Duodenal mucosa (tissue), 2 donors: Measurements from ENCODE around the gene SLC5A5.

Experiments used
- H3K27ac ChIP-seq: one replicate; pipeline ENCODE4 v1.7.0; 2013; ENCODE audit warnings: low read depth, low read length
- H3K27me3 ChIP-seq, 2 donors: one replicate each; pipeline ENCODE4 v1.7.0; 2013; ENCODE audit warnings: low read length in 2 of 2, control low read depth in 1 of 2; ENCODE audit not compliant: insufficient read depth in 2 of 2, control insufficient read depth in 1 of 2
- H3K36me3 ChIP-seq, 2 donors: one replicate each; pipeline ENCODE4 v1.7.0; 2013; ENCODE audit warnings: low read length in 2 of 2, control low read depth in 1 of 2; ENCODE audit not compliant: insufficient read depth in 2 of 2, control insufficient read depth in 1 of 2
- H3K4me1 ChIP-seq, 2 donors: one replicate each; pipeline ENCODE4 v1.7.0; 2013; ENCODE audit warnings: low read length in 2 of 2, control low read depth in 1 of 2; ENCODE audit not compliant: insufficient read depth in 2 of 2, control insufficient read depth in 1 of 2
- H3K4me3 ChIP-seq, 2 donors: one replicate each; pipeline ENCODE4 v1.7.0; 2013; ENCODE audit warnings: low read length in 2 of 2, low read depth in 1 of 2
- H3K9ac ChIP-seq, 2 donors: one replicate each; pipeline ENCODE4 v1.7.0; 2013; ENCODE audit warnings: low read length in 2 of 2, low read depth in 1 of 2
- H3K9me3 ChIP-seq, 2 donors: one replicate each; pipeline ENCODE4 v1.7.0; 2013; ENCODE audit warnings: low read length in 2 of 2, control low read depth in 1 of 2; ENCODE audit not compliant: control insufficient read depth in 1 of 2

SLC5A5 gene

DNA sequence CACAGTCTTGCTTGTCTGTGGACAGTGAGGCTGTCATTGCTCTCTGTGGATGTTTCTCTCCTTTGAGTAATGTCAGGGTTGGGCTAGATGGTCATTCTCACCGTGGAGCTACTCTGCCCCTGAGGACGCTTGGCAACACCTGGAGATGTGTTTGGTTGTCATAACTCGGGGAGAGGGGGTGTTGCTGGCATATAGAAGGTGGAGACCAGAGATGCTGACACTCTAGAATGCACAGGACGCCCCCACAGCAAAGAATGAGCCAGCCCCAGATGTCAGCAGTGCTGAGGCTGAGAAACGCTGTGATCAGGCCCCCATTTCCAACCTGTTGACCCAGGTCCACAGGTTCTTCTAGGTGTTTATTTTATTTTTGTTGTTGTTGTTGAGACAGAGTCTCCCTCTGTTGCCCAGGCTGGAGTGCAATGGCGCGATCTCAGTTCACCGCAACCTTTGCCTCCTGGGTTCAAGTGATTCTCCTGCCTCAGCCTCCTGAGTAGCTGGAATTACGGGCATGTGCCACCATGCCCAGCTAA is 65.7 kb downstream of the SLC5A5 start:
- Histone ChIP-seq H3K9me3 (no peaks in the 10 kb centered on the region), H3K27me3 (no peaks in the 10 kb centered on the region), H3K9ac (no peak overlapping the region), H3K36me3 (peaks cover 0 to 8% of the 10 kb centered on the region in 2 donors), H3K4me3 (no peak overlapping the region), H3K4me1 (peaks cover 7 to 11% of the 10 kb centered on the region in 2 donors), H3K27ac (no peak overlapping the region)

DNA sequence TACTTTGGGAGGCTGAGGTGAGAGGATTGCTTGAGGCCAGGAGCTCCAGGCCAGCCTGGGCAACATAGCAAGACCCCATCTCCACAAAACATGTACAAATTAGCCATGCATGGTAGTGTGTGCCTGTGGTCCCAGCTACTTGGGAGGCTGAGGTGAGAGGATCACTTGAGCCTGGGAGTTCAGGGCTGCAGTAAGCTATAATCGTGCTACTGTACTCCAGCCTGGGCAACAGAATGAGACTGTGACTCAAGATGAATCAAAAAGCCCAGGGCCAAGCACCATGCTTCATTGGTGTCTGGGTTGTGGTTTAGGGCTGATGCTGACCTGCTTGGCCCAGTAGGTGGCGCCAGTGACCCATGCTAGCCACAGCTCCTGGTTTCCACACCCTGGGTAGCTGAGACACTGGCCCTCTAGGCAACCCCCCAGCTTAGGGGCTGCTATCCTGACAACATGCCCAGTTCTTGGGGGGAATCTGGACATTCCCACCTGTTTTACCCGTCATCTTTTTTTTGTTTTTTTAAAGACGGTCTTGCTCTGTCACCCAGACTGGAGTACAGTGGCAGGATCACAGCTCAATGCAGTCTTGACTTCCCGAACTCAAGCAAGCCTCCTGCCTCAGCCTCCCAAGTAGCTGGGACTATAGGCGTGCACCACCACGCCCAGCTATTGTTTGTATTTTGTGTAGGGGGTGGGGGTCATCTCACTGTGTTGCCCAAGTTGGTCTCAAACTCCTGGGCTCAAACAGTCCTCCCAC is 66.5 kb downstream of the SLC5A5 start:
- H3K9me3 ChIP-seq: no peaks in the 10 kb centered on the region
- no peak overlapping the region for H3K27ac ChIP-seq
- peaks cover 0 to 8% of the 10 kb centered on the region in 2 donors for H3K36me3 ChIP-seq
- H3K4me1 ChIP-seq: peaks cover 7% of the 10 kb centered on the region in 2 donors
- H3K9ac ChIP-seq: no peak overlapping the region
- no peaks in the 10 kb centered on the region for H3K27me3 ChIP-seq
- no peak overlapping the region for H3K4me3 ChIP-seq

DNA sequence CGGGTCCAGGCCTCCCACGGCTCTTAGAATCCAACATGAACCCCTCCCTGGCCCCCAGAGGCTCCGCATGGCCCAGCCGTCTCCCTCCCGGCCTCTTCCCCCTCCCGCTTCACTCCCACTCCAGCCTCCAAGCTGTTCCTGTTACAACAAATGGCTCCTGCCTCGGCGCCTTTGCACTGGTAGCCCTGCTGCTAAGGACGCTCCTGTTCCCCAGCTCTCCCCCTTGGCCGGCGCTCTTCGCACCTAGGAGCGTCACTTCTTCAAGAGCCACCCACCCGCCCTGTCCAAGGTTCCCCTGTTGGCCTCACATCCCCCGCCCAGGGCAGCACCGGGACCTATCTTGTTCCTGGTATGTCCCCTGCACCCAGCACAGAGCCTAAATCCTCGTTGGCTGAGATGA is 70.4 kb downstream of the SLC5A5 start:
- Histone ChIP-seq H3K9me3 (no peaks in the 10 kb centered on the region), H3K4me1 (peaks cover 2% of the 10 kb centered on the region in 2 donors), H3K4me3 (no peak overlapping the region), H3K9ac (no peak overlapping the region), H3K27me3 (no peaks in the 10 kb centered on the region), H3K36me3 (peaks cover 0 to 2% of the 10 kb centered on the region in 2 donors), H3K27ac (no peak overlapping the region)

DNA sequence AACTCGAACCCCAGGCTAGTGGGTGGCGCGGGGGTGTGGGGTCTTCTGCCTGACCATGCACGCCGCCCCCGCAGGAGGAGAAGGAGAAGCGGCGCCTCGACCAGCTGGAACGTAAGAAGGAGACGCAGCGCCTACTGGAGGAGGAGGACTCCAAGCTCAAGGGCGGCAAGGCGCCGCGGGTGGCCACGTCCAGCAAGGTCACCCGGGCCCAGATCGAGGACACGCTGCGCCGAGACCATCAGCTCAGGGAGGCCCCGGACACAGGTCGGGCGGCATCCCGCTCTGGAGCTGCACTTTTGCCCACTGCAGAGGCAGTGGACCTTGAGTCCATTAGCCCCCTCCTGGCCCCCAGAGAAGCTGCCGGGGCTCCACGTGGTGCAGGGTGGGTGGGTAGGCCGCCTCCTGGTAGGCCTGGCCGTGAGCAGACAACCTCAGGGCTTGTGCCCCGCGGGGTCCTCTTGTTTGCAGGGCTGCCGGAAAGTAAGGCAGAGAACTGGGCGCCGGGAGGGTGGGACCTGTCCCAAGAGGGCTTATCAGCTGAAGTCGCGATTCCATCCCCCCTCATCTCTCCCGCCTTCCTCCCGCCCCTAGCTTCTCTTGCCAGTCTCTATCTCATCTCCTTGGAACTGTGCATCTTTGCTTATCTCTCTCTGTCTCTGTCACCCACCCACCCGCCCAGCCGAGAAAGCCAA is 71.0 kb downstream of the SLC5A5 start:
- no peaks in the 10 kb centered on the region for H3K36me3 ChIP-seq
- peaks cover 5% of the 10 kb centered on the region in 2 donors for H3K4me1 ChIP-seq
- no peak overlapping the region for H3K27ac ChIP-seq
- no peaks in the 10 kb centered on the region for H3K9me3 ChIP-seq
- H3K9ac ChIP-seq: no peak overlapping the region
- no peak overlapping the region for H3K4me3 ChIP-seq
- H3K27me3 ChIP-seq: no peaks in the 10 kb centered on the region

DNA sequence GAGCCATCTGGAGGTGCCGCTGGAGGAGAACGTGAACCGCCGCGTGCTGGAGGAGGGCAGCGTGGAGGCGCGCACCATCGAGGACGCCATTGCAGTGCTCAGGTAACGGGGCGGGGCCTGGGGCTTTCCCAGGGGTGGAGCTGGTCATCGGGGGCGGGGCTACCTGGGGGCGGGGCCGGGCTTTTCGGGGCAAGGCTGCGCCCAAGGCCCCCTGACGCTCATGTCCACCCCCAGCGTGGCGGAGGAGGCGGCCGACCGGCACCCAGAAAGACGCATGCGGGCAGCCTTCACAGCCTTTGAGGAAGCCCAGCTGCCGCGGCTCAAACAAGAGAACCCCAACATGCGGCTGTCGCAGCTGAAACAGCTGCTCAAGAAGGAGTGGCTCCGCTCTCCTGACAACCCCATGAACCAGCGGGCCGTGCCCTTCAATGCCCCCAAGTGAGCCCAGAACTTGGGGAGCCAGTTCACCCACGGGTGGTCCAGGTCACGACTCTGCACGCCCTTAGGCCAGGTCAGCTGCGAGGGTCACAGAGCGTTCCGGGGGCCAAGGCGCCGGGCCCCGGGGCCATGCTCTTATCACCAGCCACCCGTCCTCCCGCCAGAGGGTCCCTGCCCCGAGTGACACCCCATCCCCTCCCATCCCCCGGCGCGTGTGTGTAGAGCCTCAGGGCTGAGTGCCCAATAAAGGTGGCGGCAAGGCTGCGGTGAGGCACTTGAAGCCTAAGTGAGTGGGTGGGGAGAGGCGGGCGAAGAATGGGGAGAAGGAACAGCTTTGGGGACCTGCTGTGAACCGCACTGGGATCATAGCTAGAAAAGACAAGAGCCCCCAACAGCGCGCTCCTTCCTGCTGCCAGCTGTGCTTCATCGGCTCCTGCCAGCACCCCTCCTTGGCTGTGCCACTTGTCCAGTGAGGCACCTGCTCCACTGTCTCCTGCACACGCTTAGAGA is 71.8 kb downstream of the SLC5A5 start:
- no peak overlapping the region for H3K9ac ChIP-seq
- H3K36me3 ChIP-seq: no peaks in the 10 kb centered on the region
- peaks cover 0 to under 1% of the 10 kb centered on the region in 2 donors for H3K27me3 ChIP-seq
- H3K4me3 ChIP-seq: no peak overlapping the region
- no peak overlapping the region for H3K27ac ChIP-seq
- H3K9me3 ChIP-seq: no peaks in the 10 kb centered on the region
- peaks cover 5% of the 10 kb centered on the region in 2 donors for H3K4me1 ChIP-seq

DNA sequence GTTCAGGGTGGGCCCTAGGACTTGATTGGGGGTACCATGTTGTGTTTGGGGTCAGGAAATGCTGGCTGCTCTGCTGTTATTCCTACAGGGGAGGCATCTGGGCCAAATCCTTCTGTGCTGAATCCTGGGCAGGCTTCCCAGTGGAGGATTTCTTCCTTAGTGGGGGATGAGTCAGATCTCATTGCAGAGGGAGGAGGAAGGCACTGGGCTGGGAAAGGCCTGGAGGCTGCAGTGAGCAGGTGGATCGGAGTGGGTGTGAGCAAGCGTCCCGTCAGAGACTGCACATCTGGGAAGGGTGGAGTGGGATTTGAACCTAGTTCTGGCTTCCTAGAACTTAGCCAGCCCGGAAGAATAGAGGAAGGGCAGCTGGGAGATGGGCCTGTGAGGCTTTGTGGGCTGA is 72.6 kb downstream of the SLC5A5 start:
- Histone ChIP-seq H3K4me3 (no peak overlapping the region), H3K36me3 (no peaks in the 10 kb centered on the region), H3K9ac (no peak overlapping the region), H3K9me3 (no peaks in the 10 kb centered on the region), H3K27me3 (peaks cover 3 to 8% of the 10 kb centered on the region in 2 donors), H3K27ac (no peak overlapping the region), H3K4me1 (peaks cover 5 to 8% of the 10 kb centered on the region in 2 donors)
